HepG2 (cell line): ENCODE results near the gene ZNF526. TPM values are rescaled to one million over a fixed set of nuclear protein-coding genes. Genes with fewer than 3 reads are reported as not detected.

Experiments used
- CBX1 ChIP-seq: IDR thresholded peaks from one replicate; pipeline ENCODE4 v1.6.1; 2016; ENCODE audit warnings: antibody characterized with exemption, low read depth
- RAD21 ChIP-seq: fragments of 450-650 bp; formaldehyde crosslinking; IDR thresholded peaks from 2 replicates; pipeline ENCODE4 v1.5.0; 2020; ENCODE audit warnings: mild to moderate bottlenecking
- SIN3B ChIP-seq: fragments of 150-350 bp; IDR thresholded peaks from 2 replicates; pipeline ENCODE4 v1.6.1; 2014; ENCODE audit warnings: low read length
- TEAD3 ChIP-seq: optimal IDR thresholded peaks from 2 replicates; pipeline ENCODE3; 2016; ENCODE audit warnings: borderline replicate concordance
- ZNF256 ChIP-seq: sonication (generic); formaldehyde crosslinking; conservative IDR thresholded peaks from 2 replicates; pipeline ENCODE4 v1.4.0; 2020; ENCODE audit warnings: missing genetic modification reagents
- ZNF274 ChIP-seq: sonication (generic); formaldehyde crosslinking; IDR thresholded peaks from 2 replicates; pipeline ENCODE4 v1.5.1; 2020; ENCODE audit warnings: mild to moderate bottlenecking, missing genetic modification reagents
- ZNF282 ChIP-seq: fragments of 450-650 bp; IDR thresholded peaks from 2 replicates; pipeline ENCODE4 v1.6.1; 2018; ENCODE audit not compliant: partially characterized antibody
- ZNF441 ChIP-seq: sonication (generic); formaldehyde crosslinking; IDR thresholded peaks from 2 replicates; pipeline ENCODE4 v1.7.0; 2021; ENCODE audit warnings: missing genetic modification reagents, borderline replicate concordance
- ZZZ3 ChIP-seq: sonication (generic); formaldehyde crosslinking; IDR thresholded peaks from 2 replicates; pipeline ENCODE4 v1.4.0; 2020; ENCODE audit warnings: missing genetic modification reagents, mild to moderate bottlenecking, borderline replicate concordance
- polyA plus RNA-seq, 8 experiments: library from polyadenylated mRNA; depleted of rRNA in 3 of 8; stranded (reverse) in 7 of 8; unstranded in 1 of 8; fragments of >200 nt; fragmentation: Illumina TruSeq in 4 of 8; extraction: Trizol in 4 of 8; gene quantifications; 2 replicates each; pipeline versions ENCODE4 v1.2.1 to v1.2.3, GENCODE V29; 2011 to 2016; ENCODE audit warnings: low read depth in 4 of 8, missing spikeins in 1 of 8, mixed read lengths in 1 of 8; ENCODE audit not compliant: insufficient read depth in 1 of 8
- total RNA-seq, 5 experiments: library from RNA; depleted of rRNA; stranded (reverse); fragments of >200 nt; fragmentation: Illumina TruSeq; extraction: Trizol; gene quantifications; 2 replicates each; pipeline ENCODE4 v1.2.3, GENCODE V29; 2016; ENCODE audit warnings: low read depth in 1 of 5
- TF ChIP-seq, protein P1 (sequence below): sonication (generic); formaldehyde crosslinking; IDR thresholded peaks from 2 replicates; pipeline ENCODE4 v1.4.0; 2020; ENCODE audit warnings: missing genetic modification reagents
- TF ChIP-seq, protein P2 (sequence below): sonication (generic); formaldehyde crosslinking; IDR thresholded peaks from 2 replicates; pipeline ENCODE4 v1.4.0; 2020; ENCODE audit warnings: mild to moderate bottlenecking, missing genetic modification reagents, borderline replicate concordance
- TF ChIP-seq, protein P3 (sequence below), 2 experiments: fragments of 450-650 bp in 1 of 2; sonication (generic) in 1 of 2; formaldehyde crosslinking; IDR thresholded peaks; 2 replicates each; pipeline versions ENCODE4 v1.5.0 to v1.8.0; 2020 to 2022; ENCODE audit warnings: mild to moderate bottlenecking in 1 of 2, missing genetic modification reagents in 1 of 2
- TF ChIP-seq, protein P4 (sequence below): sonication (generic); formaldehyde crosslinking; IDR thresholded peaks from 2 replicates; pipeline ENCODE4 v1.5.0; 2020; ENCODE audit warnings: missing genetic modification reagents, mild to moderate bottlenecking, borderline replicate concordance

ZNF526 gene
- total and polyA plus RNA-seq, 2 of the 13 experiments (the other 11 are each of a cell fraction or from before 2014, with no cell fraction given) = 3.3 to 8.4 TPM

DNA sequence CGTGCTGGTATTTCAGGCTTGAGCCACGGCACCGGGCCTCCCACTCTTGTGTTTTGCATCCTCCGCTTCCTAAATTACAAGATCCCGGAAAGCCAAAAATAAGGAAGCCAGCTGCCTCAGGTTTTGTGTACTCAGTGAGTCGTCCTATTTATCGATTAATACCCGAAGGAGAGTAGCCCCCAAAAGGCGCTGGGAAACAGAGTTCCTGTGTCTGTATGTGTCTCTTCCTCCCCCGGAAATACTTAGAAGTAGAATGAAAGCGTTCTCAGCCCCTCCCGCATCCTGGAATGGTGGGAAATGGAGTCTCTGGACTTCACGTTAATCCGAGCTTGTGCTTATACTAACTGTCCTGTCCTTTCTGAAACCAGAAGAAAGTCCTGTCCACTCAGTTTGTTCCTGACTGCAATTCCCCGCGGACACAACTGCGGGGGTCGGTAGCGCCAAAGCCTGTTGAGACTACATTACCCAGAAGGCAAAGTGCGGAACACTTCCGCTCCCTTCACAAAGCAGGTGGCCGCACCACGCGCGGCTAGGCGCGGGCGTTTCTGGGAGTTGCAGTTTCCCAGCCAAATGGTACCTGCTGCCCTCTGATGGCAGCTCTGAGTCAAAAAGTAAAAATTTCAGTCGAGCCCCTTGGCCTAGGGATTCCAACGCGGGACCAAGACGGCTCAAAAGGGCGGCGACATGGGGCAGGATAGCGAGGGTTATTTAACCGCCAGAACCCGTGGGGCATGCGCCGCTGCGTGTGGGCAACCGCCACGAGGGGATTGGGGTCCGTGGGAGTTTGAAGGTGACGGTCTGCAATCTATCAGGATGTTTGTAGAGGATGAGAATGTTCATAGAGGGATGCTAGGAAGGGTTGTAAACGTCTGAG, 24.5 kb downstream of the ZNF526 start (continued):
- TF ChIP-seq, protein P1, sequence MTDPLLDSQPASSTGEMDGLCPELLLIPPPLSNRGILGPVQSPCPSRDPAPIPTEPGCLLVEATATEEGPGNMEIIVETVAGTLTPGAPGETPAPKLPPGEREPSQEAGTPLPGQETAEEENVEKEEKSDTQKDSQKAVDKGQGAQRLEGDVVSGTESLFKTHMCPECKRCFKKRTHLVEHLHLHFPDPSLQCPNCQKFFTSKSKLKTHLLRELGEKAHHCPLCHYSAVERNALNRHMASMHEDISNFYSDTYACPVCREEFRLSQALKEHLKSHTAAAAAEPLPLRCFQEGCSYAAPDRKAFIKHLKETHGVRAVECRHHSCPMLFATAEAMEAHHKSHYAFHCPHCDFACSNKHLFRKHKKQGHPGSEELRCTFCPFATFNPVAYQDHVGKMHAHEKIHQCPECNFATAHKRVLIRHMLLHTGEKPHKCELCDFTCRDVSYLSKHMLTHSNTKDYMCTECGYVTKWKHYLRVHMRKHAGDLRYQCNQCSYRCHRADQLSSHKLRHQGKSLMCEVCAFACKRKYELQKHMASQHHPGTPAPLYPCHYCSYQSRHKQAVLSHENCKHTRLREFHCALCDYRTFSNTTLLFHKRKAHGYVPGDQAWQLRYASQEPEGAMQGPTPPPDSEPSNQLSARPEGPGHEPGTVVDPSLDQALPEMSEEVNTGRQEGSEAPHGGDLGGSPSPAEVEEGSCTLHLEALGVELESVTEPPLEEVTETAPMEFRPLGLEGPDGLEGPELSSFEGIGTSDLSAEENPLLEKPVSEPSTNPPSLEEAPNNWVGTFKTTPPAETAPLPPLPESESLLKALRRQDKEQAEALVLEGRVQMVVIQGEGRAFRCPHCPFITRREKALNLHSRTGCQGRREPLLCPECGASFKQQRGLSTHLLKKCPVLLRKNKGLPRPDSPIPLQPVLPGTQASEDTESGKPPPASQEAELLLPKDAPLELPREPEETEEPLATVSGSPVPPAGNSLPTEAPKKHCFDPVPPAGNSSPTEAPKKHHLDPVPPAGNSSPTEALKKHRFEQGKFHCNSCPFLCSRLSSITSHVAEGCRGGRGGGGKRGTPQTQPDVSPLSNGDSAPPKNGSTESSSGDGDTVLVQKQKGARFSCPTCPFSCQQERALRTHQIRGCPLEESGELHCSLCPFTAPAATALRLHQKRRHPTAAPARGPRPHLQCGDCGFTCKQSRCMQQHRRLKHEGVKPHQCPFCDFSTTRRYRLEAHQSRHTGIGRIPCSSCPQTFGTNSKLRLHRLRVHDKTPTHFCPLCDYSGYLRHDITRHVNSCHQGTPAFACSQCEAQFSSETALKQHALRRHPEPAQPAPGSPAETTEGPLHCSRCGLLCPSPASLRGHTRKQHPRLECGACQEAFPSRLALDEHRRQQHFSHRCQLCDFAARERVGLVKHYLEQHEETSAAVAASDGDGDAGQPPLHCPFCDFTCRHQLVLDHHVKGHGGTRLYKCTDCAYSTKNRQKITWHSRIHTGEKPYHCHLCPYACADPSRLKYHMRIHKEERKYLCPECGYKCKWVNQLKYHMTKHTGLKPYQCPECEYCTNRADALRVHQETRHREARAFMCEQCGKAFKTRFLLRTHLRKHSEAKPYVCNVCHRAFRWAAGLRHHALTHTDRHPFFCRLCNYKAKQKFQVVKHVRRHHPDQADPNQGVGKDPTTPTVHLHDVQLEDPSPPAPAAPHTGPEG (CRISPR knock-in tag) = no peak; the same call in 1 of the 2 replicates
- TF ChIP-seq ZZZ3 (CRISPR knock-in tag) (no peak), ZNF256 (no peak), ZNF274 (CRISPR knock-in tag) (no peak), CBX1 (no peak), TEAD3 (no peak), RAD21 (peak; percentile 53), ZNF441 (no peak; the same call in 1 of the 2 replicates), ZNF282 (no peak), SIN3B (peak; percentile 39; the same call in 1 of the 2 replicates)
- TF ChIP-seq, protein P2, sequence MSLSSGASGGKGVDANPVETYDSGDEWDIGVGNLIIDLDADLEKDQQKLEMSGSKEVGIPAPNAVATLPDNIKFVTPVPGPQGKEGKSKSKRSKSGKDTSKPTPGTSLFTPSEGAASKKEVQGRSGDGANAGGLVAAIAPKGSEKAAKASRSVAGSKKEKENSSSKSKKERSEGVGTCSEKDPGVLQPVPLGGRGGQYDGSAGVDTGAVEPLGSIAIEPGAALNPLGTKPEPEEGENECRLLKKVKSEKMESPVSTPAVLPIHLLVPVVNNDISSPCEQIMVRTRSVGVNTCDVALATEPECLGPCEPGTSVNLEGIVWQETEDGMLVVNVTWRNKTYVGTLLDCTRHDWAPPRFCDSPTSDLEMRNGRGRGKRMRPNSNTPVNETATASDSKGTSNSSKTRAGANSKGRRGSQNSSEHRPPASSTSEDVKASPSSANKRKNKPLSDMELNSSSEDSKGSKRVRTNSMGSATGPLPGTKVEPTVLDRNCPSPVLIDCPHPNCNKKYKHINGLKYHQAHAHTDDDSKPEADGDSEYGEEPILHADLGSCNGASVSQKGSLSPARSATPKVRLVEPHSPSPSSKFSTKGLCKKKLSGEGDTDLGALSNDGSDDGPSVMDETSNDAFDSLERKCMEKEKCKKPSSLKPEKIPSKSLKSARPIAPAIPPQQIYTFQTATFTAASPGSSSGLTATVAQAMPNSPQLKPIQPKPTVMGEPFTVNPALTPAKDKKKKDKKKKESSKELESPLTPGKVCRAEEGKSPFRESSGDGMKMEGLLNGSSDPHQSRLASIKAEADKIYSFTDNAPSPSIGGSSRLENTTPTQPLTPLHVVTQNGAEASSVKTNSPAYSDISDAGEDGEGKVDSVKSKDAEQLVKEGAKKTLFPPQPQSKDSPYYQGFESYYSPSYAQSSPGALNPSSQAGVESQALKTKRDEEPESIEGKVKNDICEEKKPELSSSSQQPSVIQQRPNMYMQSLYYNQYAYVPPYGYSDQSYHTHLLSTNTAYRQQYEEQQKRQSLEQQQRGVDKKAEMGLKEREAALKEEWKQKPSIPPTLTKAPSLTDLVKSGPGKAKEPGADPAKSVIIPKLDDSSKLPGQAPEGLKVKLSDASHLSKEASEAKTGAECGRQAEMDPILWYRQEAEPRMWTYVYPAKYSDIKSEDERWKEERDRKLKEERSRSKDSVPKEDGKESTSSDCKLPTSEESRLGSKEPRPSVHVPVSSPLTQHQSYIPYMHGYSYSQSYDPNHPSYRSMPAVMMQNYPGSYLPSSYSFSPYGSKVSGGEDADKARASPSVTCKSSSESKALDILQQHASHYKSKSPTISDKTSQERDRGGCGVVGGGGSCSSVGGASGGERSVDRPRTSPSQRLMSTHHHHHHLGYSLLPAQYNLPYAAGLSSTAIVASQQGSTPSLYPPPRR (CRISPR knock-in tag) = no peak
- TF ChIP-seq, protein P3, sequence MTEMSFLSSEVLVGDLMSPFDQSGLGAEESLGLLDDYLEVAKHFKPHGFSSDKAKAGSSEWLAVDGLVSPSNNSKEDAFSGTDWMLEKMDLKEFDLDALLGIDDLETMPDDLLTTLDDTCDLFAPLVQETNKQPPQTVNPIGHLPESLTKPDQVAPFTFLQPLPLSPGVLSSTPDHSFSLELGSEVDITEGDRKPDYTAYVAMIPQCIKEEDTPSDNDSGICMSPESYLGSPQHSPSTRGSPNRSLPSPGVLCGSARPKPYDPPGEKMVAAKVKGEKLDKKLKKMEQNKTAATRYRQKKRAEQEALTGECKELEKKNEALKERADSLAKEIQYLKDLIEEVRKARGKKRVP (CRISPR knock-in tag; IDR thresholded peaks at IDR 0.05) = 0 out of 4 replicates have a peak, but pooled peaks of 1 of the 2 experiments have one; percentile 24
- TF ChIP-seq, protein P4, sequence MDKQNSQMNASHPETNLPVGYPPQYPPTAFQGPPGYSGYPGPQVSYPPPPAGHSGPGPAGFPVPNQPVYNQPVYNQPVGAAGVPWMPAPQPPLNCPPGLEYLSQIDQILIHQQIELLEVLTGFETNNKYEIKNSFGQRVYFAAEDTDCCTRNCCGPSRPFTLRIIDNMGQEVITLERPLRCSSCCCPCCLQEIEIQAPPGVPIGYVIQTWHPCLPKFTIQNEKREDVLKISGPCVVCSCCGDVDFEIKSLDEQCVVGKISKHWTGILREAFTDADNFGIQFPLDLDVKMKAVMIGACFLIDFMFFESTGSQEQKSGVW (CRISPR knock-in tag) = no peak
